Aortic smooth muscle cell (primary cell): ENCODE data around the gene CDR2L. TPM values are rescaled to one million over a fixed set of nuclear protein-coding genes. Genes with fewer than 3 reads are reported as not detected.

ENCODE experiments used
- total RNA-seq: library from RNA; depleted of rRNA; stranded (reverse); fragments of >200 nt; gene quantifications from 2 replicates; pipeline ENCODE4 v1.2.3, GENCODE V29; 2014

The CDR2L gene
- 11.2 and 11.9 TPM in 2 replicates for total RNA-seq

DNA sequence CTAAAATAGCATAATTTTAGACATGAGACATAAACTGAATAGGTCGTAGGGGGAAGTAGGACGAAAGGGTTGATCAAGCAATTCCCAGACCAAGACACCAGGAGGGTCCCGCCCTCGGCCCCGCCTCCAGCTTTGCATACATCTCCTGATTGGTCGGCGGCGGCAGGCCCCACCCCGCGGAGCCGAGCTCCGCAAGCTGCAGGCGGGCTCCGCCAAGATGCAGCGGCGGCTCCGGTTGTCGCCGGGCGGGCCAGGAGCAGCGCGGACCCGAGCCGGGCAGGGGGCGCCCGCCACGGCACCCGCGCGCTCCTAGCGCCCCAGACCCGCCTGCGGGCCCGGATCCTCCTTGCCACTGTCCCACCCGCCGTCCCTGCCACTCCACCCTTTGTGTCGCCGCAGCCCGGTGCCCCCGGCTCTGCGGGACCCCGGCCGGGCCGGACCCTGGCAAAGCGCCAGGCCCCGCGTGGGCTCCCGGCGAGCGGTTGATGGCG, at the start of gene CDR2L:
CDR2L (plus strand) TSS at position 215 of the 491 bp plus-strand sequence. CDS start 412 bp downstream, outside the sequence.

DNA sequence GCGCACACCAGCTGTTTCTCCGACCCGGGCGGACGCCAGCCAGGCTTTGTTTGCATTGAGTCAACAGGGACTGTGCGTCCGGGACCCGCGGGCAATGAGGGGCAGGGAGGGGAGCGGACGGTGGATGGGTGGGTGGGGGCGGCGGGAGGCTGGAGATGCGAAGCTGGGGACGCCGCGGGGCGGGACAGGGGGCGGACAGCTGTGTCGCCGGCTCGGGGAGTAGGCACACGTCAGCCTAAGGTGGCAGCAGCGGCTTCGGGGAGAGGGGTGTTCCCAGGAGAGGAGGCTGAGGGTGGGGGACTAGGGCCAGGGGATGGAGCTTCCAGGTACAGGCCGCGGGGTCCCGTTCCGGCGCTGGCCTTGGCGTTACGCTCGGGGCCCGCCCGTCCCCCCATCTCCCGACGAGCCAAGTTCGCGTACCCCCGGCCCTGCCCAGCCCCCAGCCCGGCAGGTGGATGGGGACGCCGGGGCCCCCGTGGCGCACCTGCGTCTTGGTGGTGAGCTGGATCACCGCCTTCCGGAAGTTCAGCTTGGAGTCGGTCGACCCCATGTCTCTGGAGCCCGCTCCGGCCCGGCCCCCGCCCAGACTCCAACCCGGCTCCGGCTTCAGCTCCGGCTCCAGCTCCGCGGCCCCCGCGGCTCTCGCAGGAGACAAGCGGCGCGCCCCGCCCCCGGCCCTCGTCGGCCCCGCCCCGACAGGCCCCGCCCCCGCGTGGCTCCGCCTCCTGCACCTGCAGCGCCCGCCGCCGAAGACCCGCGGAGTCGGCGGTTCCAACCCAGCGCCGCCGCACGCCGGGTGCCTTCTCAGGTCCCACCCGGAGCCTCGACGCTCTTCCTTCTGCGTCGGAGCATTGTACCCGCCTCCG, 15.1 kb upstream of the CDR2L start, which contains the start of gene HID1:
HID1 (minus strand) TSS at position 653 of the 866 bp plus-strand sequence; CDS start at position 550, 103 bp downstream.

DNA sequence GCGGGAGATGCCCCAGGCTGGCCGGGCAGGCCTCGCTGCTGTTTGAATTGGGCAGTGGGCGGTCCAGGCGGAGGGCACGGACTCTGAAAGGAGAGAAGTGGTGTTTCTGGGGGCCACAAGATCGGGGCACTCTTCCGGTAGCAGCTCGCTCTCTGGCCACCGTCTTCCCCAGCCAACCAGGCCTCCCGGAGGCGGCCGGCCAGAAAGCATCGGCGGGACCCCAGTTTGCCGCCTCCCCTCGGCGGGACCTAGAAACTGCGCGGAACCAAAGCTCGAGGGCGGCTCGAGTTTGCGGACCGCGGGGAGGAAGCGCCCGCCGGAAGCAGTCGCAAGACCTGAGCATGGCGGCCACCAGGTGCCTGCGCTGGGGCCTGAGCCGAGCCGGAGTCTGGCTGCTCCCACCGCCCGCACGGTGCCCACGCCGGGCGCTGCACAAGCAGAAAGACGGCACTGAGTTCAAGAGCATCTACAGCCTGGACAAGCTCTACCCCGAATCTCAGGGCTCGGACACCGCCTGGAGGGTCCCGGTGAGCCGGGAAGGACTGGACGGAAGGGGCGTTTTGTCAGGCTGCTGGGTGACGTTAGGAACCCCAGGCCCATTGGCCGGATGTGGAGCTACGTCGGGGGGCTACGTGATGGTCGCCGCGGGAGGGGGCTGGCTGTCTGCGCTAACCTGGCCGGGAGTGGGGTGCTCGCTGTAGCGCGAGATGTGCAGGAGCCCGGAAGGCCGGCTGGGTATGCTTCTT, 25.1 kb downstream of the CDR2L start, which contains the start of gene MRPL58:
MRPL58 (plus strand) TSS at position 325 of the 746 bp plus-strand sequence; CDS start at position 342, 17 bp downstream.

DNA sequence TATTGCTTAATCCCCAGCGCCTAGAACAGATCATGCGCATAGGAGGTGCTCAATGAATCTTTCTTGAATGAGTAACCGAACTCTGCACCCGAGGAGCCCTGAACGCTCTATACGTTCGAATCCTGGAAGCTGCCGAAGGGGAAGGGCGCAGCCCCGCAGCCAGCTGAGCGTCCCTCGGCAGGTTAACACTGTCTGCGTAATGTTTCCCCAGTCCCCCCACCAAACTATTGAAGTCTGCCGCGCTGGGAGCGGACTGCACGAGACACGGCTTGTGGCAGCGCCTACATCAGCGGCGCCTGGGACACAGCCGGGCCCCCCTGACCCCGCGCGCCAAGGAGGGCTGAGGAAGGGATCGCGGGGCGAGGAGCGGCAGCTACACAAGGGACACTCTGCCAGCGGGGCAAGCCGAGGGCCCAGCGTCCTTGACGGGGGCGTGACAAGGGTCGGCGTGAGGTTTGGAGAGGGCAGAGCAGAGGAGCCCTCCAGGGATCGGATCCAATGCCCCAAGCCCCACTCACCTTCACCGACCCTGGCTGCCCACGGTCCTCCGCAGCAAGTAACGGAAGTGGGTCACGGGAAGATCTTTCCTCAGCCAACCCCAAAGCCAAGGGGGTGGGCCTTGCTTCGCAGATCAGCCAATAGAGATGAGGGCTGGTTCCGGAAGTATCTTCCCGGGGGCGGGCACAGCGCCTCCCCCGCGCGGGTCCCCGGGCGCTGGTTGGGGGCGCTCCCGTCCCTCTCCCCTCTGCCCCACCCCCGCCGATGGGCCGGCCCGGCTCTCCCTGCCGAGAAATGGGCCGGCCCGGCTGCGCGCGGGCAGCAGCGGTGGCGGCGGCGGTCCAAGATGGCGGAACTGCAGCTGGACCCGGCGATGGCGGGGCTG, 59.2 kb downstream of the CDR2L start, which contains the start of the genes ATP5PD and KCTD2:
ATP5PD (minus strand) TSS at position 563 of the 883 bp plus-strand sequence. CDS start 4,319 bp downstream, outside the sequence.
KCTD2 (plus strand) TSS at position 819 of the 883 bp plus-strand sequence; CDS start at position 845, 26 bp downstream.

Other genes starting within 250 kb of the CDR2L start
- gene NHERF1, start 239.0 kb upstream of the CDR2L start, total RNA-seq = 22.6 and 30.1 TPM in 2 replicates
- gene NAT9, start 211.3 kb upstream of the CDR2L start, total RNA-seq = 36.7 and 41.0 TPM in 2 replicates
- gene GRIN2C, start 127.7 kb upstream of the CDR2L start, total RNA-seq = under 0.01 TPM in 1 of 2 replicates, not detected in the other
- gene FDXR, start 114.6 kb upstream of the CDR2L start, total RNA-seq = 16.6 and 19.6 TPM in 2 replicates
- not detected in 2 replicates for gene FADS6, start 94.0 kb upstream of the CDR2L start, total RNA-seq
- gene USH1G, start 64.4 kb upstream of the CDR2L start, total RNA-seq = not detected in 2 replicates
- not detected in 2 replicates for gene OTOP2, start 63.4 kb upstream of the CDR2L start, total RNA-seq
- not detected in 2 replicates for gene OTOP3, start 51.7 kb upstream of the CDR2L start, total RNA-seq
- 1.3 and 1.5 TPM in 2 replicates for gene HID1, start 14.9 kb upstream of the CDR2L start, total RNA-seq
- 27.0 and 30.6 TPM in 2 replicates for gene MRPL58, start 25.0 kb downstream of the CDR2L start, total RNA-seq
- 371 and 373 TPM in 2 replicates for gene ATP5PD, start 59.3 kb downstream of the CDR2L start, total RNA-seq
- gene KCTD2, start 59.6 kb downstream of the CDR2L start, total RNA-seq = 15.0 and 15.9 TPM in 2 replicates
- gene SLC16A5, start 100.3 kb downstream of the CDR2L start, total RNA-seq = 1.1 and 1.5 TPM in 2 replicates
- 1.6 and 1.8 TPM in 2 replicates for gene ARMC7, start 122.3 kb downstream of the CDR2L start, total RNA-seq
- gene NT5C, start 144.1 kb downstream of the CDR2L start, total RNA-seq = 33.4 and 44.3 TPM in 2 replicates
- 60.5 and 68.2 TPM in 2 replicates for gene JPT1, start 166.9 kb downstream of the CDR2L start, total RNA-seq
- gene SUMO2, start 195.3 kb downstream of the CDR2L start, total RNA-seq = 123 and 178 TPM in 2 replicates
- 21.5 and 28.4 TPM in 2 replicates for gene NUP85, start 218.0 kb downstream of the CDR2L start, total RNA-seq